Activated CD4-positive, alpha-beta T cell treated with anti-CD3 and anti-CD28 coated beads, Interleukin-2, amount 50 U/mL, for 16 hours (primary cell): ENCODE measurements around the gene CFAP157.
"Not testable (repeated sequence)": the region's sequence is repeated elsewhere in the genome, so short reads cannot be mapped to it uniquely, and the experiment has no call there.

Source experiments
- DNase-seq: peaks from one replicate; pipeline ENCODE4 v3.0.0-alpha.2; 2020

Gene CFAP157

GRCh38 chr9:127739614-127740330, 33.0 kb downstream of the CFAP157 start:
- DNase-seq = no peak

- no peak for DNase-seq
Measured at GRCh38 chr9:127741831-127742434, 35.1 kb downstream of the CFAP157 start.

GRCh38 chr9:127742435-127743088, 35.8 kb downstream of the CFAP157 start:
- no peak for DNase-seq

GRCh38 chr9:127744398-127745110, 37.8 kb downstream of the CFAP157 start:
- no peak for DNase-seq

GRCh38 chr9:127746959-127747569, 40.3 kb downstream of the CFAP157 start:
- DNase-seq = no peak

- no peak for DNase-seq
Measured at GRCh38 chr9:127749090-127749787, 42.5 kb downstream of the CFAP157 start.

- no peak for DNase-seq
Measured at GRCh38 chr9:127751269-127752054, 44.7 kb downstream of the CFAP157 start.

- DNase-seq = no peak
Measured at GRCh38 chr9:127753148-127753547, 46.4 kb downstream of the CFAP157 start.

GRCh38 chr9:127753622-127754021, 46.8 kb downstream of the CFAP157 start:
- no peak for DNase-seq

GRCh38 chr9:127754099-127755060, 47.6 kb downstream of the CFAP157 start:
- no peak for DNase-seq

- no peak for DNase-seq
Measured at GRCh38 chr9:127755061-127756060, 48.6 kb downstream of the CFAP157 start.

GRCh38 chr9:127756233-127756632, 49.4 kb downstream of the CFAP157 start:
- no peak for DNase-seq

GRCh38 chr9:127756776-127757175, 50.0 kb downstream of the CFAP157 start:
- DNase-seq = not testable (repeated sequence)

GRCh38 chr9:127758843-127759242, 52.1 kb downstream of the CFAP157 start:
- no peak for DNase-seq

- no peak for DNase-seq
Measured at GRCh38 chr9:127761061-127761460, 54.3 kb downstream of the CFAP157 start.

GRCh38 chr9:127761491-127761956, 54.7 kb downstream of the CFAP157 start:
- DNase-seq = no peak

GRCh38 chr9:127762111-127762676, 55.4 kb downstream of the CFAP157 start:
- DNase-seq = no peak

- DNase-seq = no peak
Measured at GRCh38 chr9:127763918-127764384, 57.2 kb downstream of the CFAP157 start.
